ENCODE measurements around the gene CD82.

- TF ChIP-seq CTCF (IDR thresholded peaks at IDR 0.05) (no peak), MAX (IDR thresholded peaks at IDR 0.05; ENCODE audit: low read depth) (no peak), REST (IDR thresholded peaks at IDR 0.05; ENCODE audit: low read depth, low read length) (no peak)
Observed at GRCh38 chr11:44618561-44619425, 53.3 kb downstream of the CD82 start.
